ENCODE measurements around the gene PRR5L.

Gene PRR5L

GRCh38 chr11:36308577-36308976, 12.5 kb downstream of the PRR5L start:
- H3K4me1 ChIP-seq (ENCODE audit: control insufficient read depth, insufficient read depth, low read length), result no peaks in the 10 kb centered on the region
- H3K4me3 ChIP-seq (ENCODE audit: low read depth, low read length), result no peak overlapping the region
- ChIA-PET CTCF (interaction anchor here (0.6 to 1.4 kb wide), 2 partner anchors 16 to 208 kb away, joined by 3 read pairs; no protein-coding TSS in a partner anchor), POLR2A (no interaction called here)
- no peak overlapping the region for H3K27ac ChIP-seq (ENCODE audit: extremely low read depth, low read depth, low read length)
- H3K9me3 ChIP-seq (ENCODE audit: control insufficient read depth, insufficient read depth, low read depth, low read length), result no peaks in the 10 kb centered on the region
- TF ChIP-seq, protein P1, sequence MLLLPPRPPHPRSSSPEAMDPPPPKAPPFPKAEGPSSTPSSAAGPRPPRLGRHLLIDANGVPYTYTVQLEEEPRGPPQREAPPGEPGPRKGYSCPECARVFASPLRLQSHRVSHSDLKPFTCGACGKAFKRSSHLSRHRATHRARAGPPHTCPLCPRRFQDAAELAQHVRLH (tag by site-specific recombination; IDR thresholded peaks at IDR 0.05), result no peak
- no peak for TF ChIP-seq HOXC10 (CRISPR knock-in tag; IDR thresholded peaks at IDR 0.05)
- TF ChIP-seq IKZF3 (tag by site-specific recombination; IDR thresholded peaks at IDR 0.05), result no peak
- TF ChIP-seq HOXD13 (CRISPR knock-in tag; IDR thresholded peaks at IDR 0.05; ENCODE audit: borderline replicate concordance), result no peak
- TF ChIP-seq ZNF501 (tag by site-specific recombination; IDR thresholded peaks at IDR 0.05), result no peak
- no peak for TF ChIP-seq SP3 (tag by site-specific recombination; IDR thresholded peaks at IDR 0.05)
- TF ChIP-seq SCRT1 (tag by site-specific recombination; IDR thresholded peaks at IDR 0.05; ENCODE audit: borderline replicate concordance), result no peak
- TF ChIP-seq SP7 (tag by site-specific recombination; IDR thresholded peaks at IDR 0.05), result no peak
- no peaks in the 10 kb centered on the region for H3K36me3 ChIP-seq (ENCODE audit: control insufficient read depth in 2 of 2, insufficient read depth in 1 of 2, low read length in 2 of 2)

DNA sequence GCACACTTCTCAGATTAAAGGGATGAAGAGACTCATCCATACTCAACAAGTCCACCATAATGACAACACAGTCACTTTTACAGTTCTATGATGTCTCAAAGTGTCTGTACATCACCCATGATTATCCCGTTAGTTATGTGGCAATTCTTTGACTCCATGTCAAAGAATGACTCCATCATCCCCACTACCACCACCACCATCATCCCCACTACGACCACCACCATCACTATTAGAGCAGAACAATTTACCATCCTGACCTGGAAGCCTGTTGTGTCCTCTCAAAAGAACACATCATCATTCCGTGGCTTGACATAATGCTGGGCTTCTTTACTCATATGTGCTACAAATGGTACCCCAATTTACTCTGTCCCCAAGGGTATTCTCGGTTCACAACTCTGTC, 13.7 kb downstream of the PRR5L start:
- TF ChIP-seq, protein P2, sequence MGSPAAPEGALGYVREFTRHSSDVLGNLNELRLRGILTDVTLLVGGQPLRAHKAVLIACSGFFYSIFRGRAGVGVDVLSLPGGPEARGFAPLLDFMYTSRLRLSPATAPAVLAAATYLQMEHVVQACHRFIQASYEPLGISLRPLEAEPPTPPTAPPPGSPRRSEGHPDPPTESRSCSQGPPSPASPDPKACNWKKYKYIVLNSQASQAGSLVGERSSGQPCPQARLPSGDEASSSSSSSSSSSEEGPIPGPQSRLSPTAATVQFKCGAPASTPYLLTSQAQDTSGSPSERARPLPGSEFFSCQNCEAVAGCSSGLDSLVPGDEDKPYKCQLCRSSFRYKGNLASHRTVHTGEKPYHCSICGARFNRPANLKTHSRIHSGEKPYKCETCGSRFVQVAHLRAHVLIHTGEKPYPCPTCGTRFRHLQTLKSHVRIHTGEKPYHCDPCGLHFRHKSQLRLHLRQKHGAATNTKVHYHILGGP (tag by site-specific recombination; IDR thresholded peaks at IDR 0.05), result no peak
- TF ChIP-seq ZBTB48 (tag by site-specific recombination; IDR thresholded peaks at IDR 0.05) (no peak), MYNN (tag by site-specific recombination; IDR thresholded peaks at IDR 0.05; ENCODE audit: borderline replicate concordance) (no peak), ZFP3 (tag by site-specific recombination; IDR thresholded peaks at IDR 0.05; ENCODE audit: low read depth) (no peak), ZNF112 (tag by site-specific recombination; IDR thresholded peaks at IDR 0.05) (no peak), HOXC10 (CRISPR knock-in tag; IDR thresholded peaks at IDR 0.05) (no peak), ZEB2 (tag by site-specific recombination; IDR thresholded peaks at IDR 0.05) (no peak)
- TF ChIP-seq, protein P1 (tag by site-specific recombination; IDR thresholded peaks at IDR 0.05), result no peak

GRCh38 chr11:36311926-36312595, 16.0 kb downstream of the PRR5L start:
- ChIA-PET POLR2A (no interaction called here), CTCF (interaction anchor here (0.6 to 0.9 kb wide), 4 partner anchors 46 to 682 kb away, joined by 3 to 5 read pairs (median 4); no protein-coding TSS in a partner anchor)
- H3K36me3 ChIP-seq (ENCODE audit: control insufficient read depth in 2 of 2, insufficient read depth in 1 of 2, low read length in 2 of 2), result no peaks in the 10 kb centered on the region

More for the DNA sequence above, 13.7 kb downstream of the PRR5L start:
- H3K36me3 ChIP-seq (ENCODE audit: control insufficient read depth in 2 of 2, insufficient read depth in 1 of 2, low read length in 2 of 2), result no peaks in the 10 kb centered on the region
- H3K27ac ChIP-seq (ENCODE audit: extremely low read depth, low read depth, low read length), result no peak overlapping the region
- CTCF ChIA-PET, result interaction anchor here (0.8 kb wide), 1 partner anchor 13 kb away, joined by 6 read pairs; no protein-coding TSS in a partner anchor
- no peak overlapping the region for H3K4me3 ChIP-seq (ENCODE audit: low read depth, low read length)
- POLR2A ChIA-PET, result no interaction called here
- H3K4me1 ChIP-seq (ENCODE audit: control insufficient read depth, insufficient read depth, low read length), result no peaks in the 10 kb centered on the region
- no peaks in the 10 kb centered on the region for H3K9me3 ChIP-seq (ENCODE audit: control insufficient read depth, insufficient read depth, low read depth, low read length)

More at GRCh38 chr11:36311926-36312595, 16.0 kb downstream of the PRR5L start:
- no peak overlapping the region for H3K4me3 ChIP-seq (ENCODE audit: low read depth, low read length)
- H3K27ac ChIP-seq (ENCODE audit: extremely low read depth, low read depth, low read length), result no peak overlapping the region
- TF ChIP-seq ZFP37 (tag by site-specific recombination; IDR thresholded peaks at IDR 0.05), result no peak
- TF ChIP-seq PRDM10 (tag by site-specific recombination; IDR thresholded peaks at IDR 0.05), result peak; percentile 49; the same call in 1 of the 2 replicates
- no peak for TF ChIP-seq ZNF837 (tag by site-specific recombination; IDR thresholded peaks at IDR 0.05)
- no peak for TF ChIP-seq AEBP2 (tag by site-specific recombination; IDR thresholded peaks at IDR 0.05; ENCODE audit: borderline replicate concordance)
- TF ChIP-seq GLI4 (tag by site-specific recombination; IDR thresholded peaks at IDR 0.05), result no peak
- no peak for TF ChIP-seq ZNF157 (tag by site-specific recombination; IDR thresholded peaks at IDR 0.05)
- TF ChIP-seq ZNF175 (tag by site-specific recombination; IDR thresholded peaks at IDR 0.05), result no peak
- H3K9me3 ChIP-seq (ENCODE audit: control insufficient read depth, insufficient read depth, low read depth, low read length), result no peaks in the 10 kb centered on the region
- no peaks in the 10 kb centered on the region for H3K4me1 ChIP-seq (ENCODE audit: control insufficient read depth, insufficient read depth, low read length)

Measured in HEK293 (cell line).